HEK293T (cell line): ENCODE data around the gene ANKRD13B.

Experiments
- FOXK2 ChIP-seq: fragments of 450-650 bp; IDR thresholded peaks from 2 replicates; pipeline ENCODE4 v1.6.1; 2016; ENCODE audit warnings: mild to moderate bottlenecking
- PKNOX1 ChIP-seq: fragments of 450-650 bp; IDR thresholded peaks from 2 replicates; pipeline ENCODE4 v1.6.1; 2016
- SP1 ChIP-seq: fragments of 450-650 bp; IDR thresholded peaks from 2 replicates; pipeline ENCODE4 v1.6.1; 2017
- TARDBP ChIP-seq: fragments of 450-650 bp; IDR thresholded peaks from 2 replicates; pipeline ENCODE4 v1.6.1; 2016

DNA sequence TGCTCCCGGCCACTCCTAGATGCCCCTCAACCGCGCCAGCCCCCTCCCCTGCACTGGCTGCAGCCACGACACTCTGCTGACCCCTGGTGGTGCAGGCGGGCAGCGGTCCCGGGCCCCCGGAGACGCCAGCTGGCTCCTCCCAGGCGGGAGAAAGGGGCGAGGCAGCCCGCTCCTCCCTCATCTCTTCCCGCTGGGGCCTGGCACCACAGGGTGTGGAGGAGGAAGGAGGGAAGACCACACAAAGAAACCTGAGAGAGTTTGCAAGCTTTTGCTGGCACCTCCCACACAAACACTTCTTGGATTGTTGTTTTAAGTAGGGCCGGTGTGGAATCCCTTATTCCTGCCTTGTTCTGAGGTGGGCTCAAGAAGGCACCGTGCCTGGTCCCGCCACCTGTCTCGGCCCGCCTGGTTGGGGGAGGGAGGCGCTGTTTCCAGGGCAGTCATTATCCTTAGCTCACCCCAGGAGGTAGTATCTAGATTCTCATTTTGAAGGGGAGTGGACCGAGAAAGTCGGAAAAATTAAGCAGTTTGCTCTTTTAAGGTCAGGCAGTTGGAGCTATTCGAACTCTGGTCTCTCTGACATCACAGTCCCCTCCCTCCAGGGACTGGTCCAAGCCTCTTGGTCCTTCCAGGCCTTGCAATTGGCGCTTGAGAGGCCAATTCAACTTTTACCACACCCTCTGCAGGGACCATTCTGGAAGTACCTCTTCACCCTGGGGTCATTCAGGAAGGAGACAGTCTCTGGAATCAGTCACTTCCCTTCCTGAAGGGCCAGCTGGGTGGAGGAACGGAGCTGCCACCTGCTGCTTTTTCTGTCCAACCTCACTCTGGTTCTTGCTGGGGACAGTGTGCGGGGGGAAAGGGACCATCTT is 959 bp upstream of the ANKRD13B start:
- no peak for TF ChIP-seq PKNOX1
- TF ChIP-seq SP1, result no peak
- TF ChIP-seq FOXK2, result no peak
- no peak for TF ChIP-seq TARDBP
